Testis (tissue), 3 donors: ENCODE data around the gene SLC39A9. TPM values are rescaled to one million over a fixed set of nuclear protein-coding genes. Genes with fewer than 3 reads are reported as not detected.

Experiments
- DNase-seq: peaks from one replicate; pipeline ENCODE4 v3.0.0-alpha.2; 2019
- H3K27ac ChIP-seq, 2 donors: fragments of 200-600 bp; sonication (generic); one replicate each; pipeline ENCODE4 v1.5.1; 2019
- H3K27me3 ChIP-seq: fragments of 200-600 bp; sonication (generic); one replicate; pipeline ENCODE4 v1.5.1; 2019
- H3K36me3 ChIP-seq: fragments of 200-600 bp; sonication (generic); one replicate; pipeline ENCODE4 v1.5.1; 2017; ENCODE audit warnings: low read depth; ENCODE audit errors: missing control alignments
- H3K4me1 ChIP-seq: fragments of 200-600 bp; sonication (generic); one replicate; pipeline ENCODE4 v1.5.1; 2019
- H3K4me3 ChIP-seq, 2 donors: fragments of 200-600 bp; sonication (generic); one replicate each; pipeline ENCODE4 v1.5.1; 2017 to 2019
- H3K9me3 ChIP-seq: fragments of 200-600 bp; sonication (generic); one replicate; pipeline ENCODE4 v1.5.1; 2017
- CTCF ChIP-seq, 3 experiments: fragments of 450-650 bp in 2 of 3; fragments of 200-600 bp in 1 of 3; sonication (generic) in 1 of 3; IDR thresholded peaks; one replicate each; pipeline ENCODE4 v1.5.1; 2016 to 2019; ENCODE audit warnings: antibody characterized with exemption in 3 of 3, mild to moderate bottlenecking in 2 of 3, moderate library complexity in 1 of 3
- POLR2A ChIP-seq: fragments of 450-650 bp; IDR thresholded peaks from one replicate; pipeline ENCODE4 v1.6.1; 2017; ENCODE audit warnings: antibody characterized with exemption, mild to moderate bottlenecking, moderate library complexity
- WGBS, 2 donors: methylation state at CpG; one replicate each; pipeline ENCODE4 v1.1.5; 2018; 5-methylcytosine and 5-hydroxymethylcytosine counted together
- intact Hi-C: fragments of 100-400 bp; cut with DNase I; formaldehyde crosslinking; loops from one replicate; pipeline ENCODE4 v1.15.1; 2023; ENCODE audit warnings: low total_unique reads
- polyA plus RNA-seq: library from polyadenylated mRNA; stranded (reverse); fragments of 350-450 nt; fragmentation: Illumina TruSeq; extraction: RNeasy Lipid Tissue Mini Kit (QIAGEN cat#74804); gene quantifications from one replicate; pipeline ENCODE4 v1.2.3, GENCODE V29; 2014; ENCODE audit warnings: low read depth, low replicate concordance; ENCODE audit not compliant: insufficient read depth
- total RNA-seq, 2 donors: library from RNA; depleted of rRNA; stranded (reverse); fragments of >200 nt; gene quantifications; one replicate each; pipeline ENCODE4 v1.2.3, GENCODE V29; 2016

Gene SLC39A9
- total and polyA plus RNA-seq, 3 donors from 2014 or later: 38.0 to 73.3 (median 59.9) TPM

- Histone ChIP-seq H3K36me3 (no peaks in the 10 kb centered on the region), H3K4me1 (no peaks in the 10 kb centered on the region), H3K4me3 (no peak overlapping the region), H3K9me3 (no peaks in the 10 kb centered on the region), H3K27me3 (no peaks in the 10 kb centered on the region), H3K27ac (no peak overlapping the region)
- TF ChIP-seq CTCF (IDR thresholded peaks at IDR 0.05) (no peak), POLR2A (no peak)
- WGBS, 2 donors: 0 to 95% methylated on average over 1 of the region's 1 CpG
- DNase-seq: no peak
- intact Hi-C loops: no loop called here
Measured at GRCh38 chr14:69373104-69373503, 25.4 kb upstream of the SLC39A9 start.

- no peaks in the 10 kb centered on the region for H3K27me3 ChIP-seq
- no peaks in the 10 kb centered on the region for H3K4me1 ChIP-seq
- intact Hi-C loops: no loop called here
- H3K4me3 ChIP-seq: no peak overlapping the region
- no peaks in the 10 kb centered on the region for H3K36me3 ChIP-seq
- TF ChIP-seq POLR2A (no peak), CTCF (IDR thresholded peaks at IDR 0.05) (no peak)
- no peak overlapping the region for H3K27ac ChIP-seq
- no peak for DNase-seq
- H3K9me3 ChIP-seq: no peaks in the 10 kb centered on the region
Measured at GRCh38 chr14:69374235-69374634, 24.3 kb upstream of the SLC39A9 start.

- Histone ChIP-seq H3K4me1 (no peaks in the 10 kb centered on the region), H3K27me3 (no peaks in the 10 kb centered on the region), H3K9me3 (no peaks in the 10 kb centered on the region), H3K27ac (no peak overlapping the region), H3K4me3 (no peak overlapping the region), H3K36me3 (no peaks in the 10 kb centered on the region)
- no peak for DNase-seq
- no peak for TF ChIP-seq CTCF (IDR thresholded peaks at IDR 0.05)
- TF ChIP-seq POLR2A: no peak
- WGBS, 2 donors: 77 to 97% methylated on average over 3 of the region's 3 CpGs
- intact Hi-C loops: no loop called here
Measured at GRCh38 chr14:69375182-69375581, 23.3 kb upstream of the SLC39A9 start.

GRCh38 chr14:69375722-69376121 lies 22.8 kb upstream of the SLC39A9 start:
- H3K27me3 ChIP-seq: no peaks in the 10 kb centered on the region
- 92 to 93% methylated on average over 5 of the region's 5 CpGs for WGBS, 2 donors
- no peak overlapping the region for H3K4me3 ChIP-seq
- H3K4me1 ChIP-seq: no peaks in the 10 kb centered on the region
- intact Hi-C loops: no loop called here
- no peaks in the 10 kb centered on the region for H3K9me3 ChIP-seq
- H3K36me3 ChIP-seq: no peaks in the 10 kb centered on the region
- DNase-seq: no peak
- no peak for TF ChIP-seq POLR2A
- no peak for TF ChIP-seq CTCF (IDR thresholded peaks at IDR 0.05)
- H3K27ac ChIP-seq: no peak overlapping the region

GRCh38 chr14:69376439-69376838 lies 22.1 kb upstream of the SLC39A9 start:
- TF ChIP-seq POLR2A (no peak), CTCF (IDR thresholded peaks at IDR 0.05) (no peak)
- H3K4me3 ChIP-seq: no peak overlapping the region
- no peaks in the 10 kb centered on the region for H3K9me3 ChIP-seq
- intact Hi-C loops: no loop called here
- H3K4me1 ChIP-seq: no peaks in the 10 kb centered on the region
- DNase-seq: no peak
- no peak overlapping the region for H3K27ac ChIP-seq
- no peaks in the 10 kb centered on the region for H3K27me3 ChIP-seq
- H3K36me3 ChIP-seq: no peaks in the 10 kb centered on the region
